K562 (cell line): ENCODE results near the gene ZSWIM4. TPM values are rescaled to one million over a fixed set of nuclear protein-coding genes. Genes with fewer than 3 reads are reported as not detected.

Experiments used
- ARID4B ChIP-seq: sonication (generic); formaldehyde crosslinking; IDR thresholded peaks from 2 replicates; pipeline ENCODE4 v1.8.0; 2022; ENCODE audit warnings: mild to moderate bottlenecking, missing genetic modification reagents
- BHLHE40 ChIP-seq: IDR thresholded peaks from 2 replicates; pipeline ENCODE4 v1.6.1; 2011; ENCODE audit warnings: low read length, improper control_type of control experiment
- BMI1 ChIP-seq: fragments of 150-350 bp; IDR thresholded peaks from 2 replicates; pipeline ENCODE4 v1.6.1; 2014; ENCODE audit warnings: low read length
- DPF2 ChIP-seq: fragments of 450-650 bp; IDR thresholded peaks from 2 replicates; pipeline ENCODE4 v1.6.1; 2016
- E2F6 ChIP-seq, 2 experiments: IDR thresholded peaks; 2 replicates each; pipeline ENCODE4 v1.6.1; 2011; ENCODE audit warnings: borderline replicate concordance in 1 of 2, control low read depth in 1 of 2, low read depth in 1 of 2, low read length in 1 of 2, mild to moderate bottlenecking in 1 of 2, mixed read lengths in 1 of 2, moderate library complexity in 1 of 2; ENCODE audit not compliant: insufficient read depth in 1 of 2, insufficient read length in 1 of 2, poor library complexity in 1 of 2, severe bottlenecking in 1 of 2; ENCODE audit errors: extremely low read depth in 1 of 2
- FOXJ2 ChIP-seq: fragments of 200-800 bp; sonication (Bioruptor generic); IDR thresholded peaks from 2 replicates; pipeline ENCODE4 v1.6.1; 2016; ENCODE audit warnings: missing genetic modification characterization, missing compliant biosample characterization
- FOXJ3 ChIP-seq: sonication (generic); formaldehyde crosslinking; IDR thresholded peaks from 2 replicates; pipeline ENCODE4 v1.4.0; 2020; ENCODE audit warnings: mild to moderate bottlenecking, missing genetic modification reagents
- GTF2B ChIP-seq: IDR thresholded peaks from 2 replicates; pipeline ENCODE4 v1.6.1; 2011; ENCODE audit not compliant: insufficient read length; ENCODE audit errors: extremely low read depth
- KDM4B ChIP-seq, 2 experiments: fragments of 450-650 bp in 1 of 2; sonication (generic) in 1 of 2; IDR thresholded peaks; 2 replicates each; pipeline ENCODE4 v1.6.1; 2016 to 2017; ENCODE audit warnings: borderline replicate concordance in 2 of 2, antibody characterized with exemption in 1 of 2, low read depth in 1 of 2, mild to moderate bottlenecking in 1 of 2
- KLF16 ChIP-seq: IDR thresholded peaks from 2 replicates; pipeline ENCODE4 v1.6.1; 2016; ENCODE audit warnings: antibody characterized with exemption
- MYNN ChIP-seq, 2 experiments: sonication (generic); formaldehyde crosslinking in 1 of 2; IDR thresholded peaks; 2 replicates each; pipeline versions ENCODE4 v1.5.0 to v1.6.1; 2016 to 2020; ENCODE audit warnings: antibody characterized with exemption in 1 of 2, missing genetic modification reagents in 1 of 2
- PML ChIP-seq: IDR thresholded peaks from 2 replicates; pipeline ENCODE4 v1.6.1; 2012; ENCODE audit warnings: low read length, inconsistent platforms
- POLR2AphosphoS5 ChIP-seq: IDR thresholded peaks from 2 replicates; pipeline ENCODE4 v1.6.1; 2011; ENCODE audit warnings: mild to moderate bottlenecking, low read depth, low read length, moderate library complexity; ENCODE audit not compliant: control insufficient read depth, insufficient read depth
- POLR3A ChIP-seq: IDR thresholded peaks from 2 replicates; pipeline ENCODE4 v1.6.1; 2011; ENCODE audit warnings: borderline replicate concordance, mild to moderate bottlenecking, moderate library complexity; ENCODE audit not compliant: insufficient read length, insufficient read depth; ENCODE audit errors: extremely low read depth
- TAF1 ChIP-seq: IDR thresholded peaks from 2 replicates; pipeline ENCODE4 v1.6.1; 2011; ENCODE audit warnings: mild to moderate bottlenecking, low read length, moderate library complexity; ENCODE audit not compliant: insufficient read depth, control insufficient read depth, severe bottlenecking; ENCODE audit errors: extremely low read depth
- THRAP3 ChIP-seq: fragments of 450-650 bp; IDR thresholded peaks from 2 replicates; pipeline ENCODE4 v1.6.1; 2016; ENCODE audit warnings: mild to moderate bottlenecking, inconsistent platforms, borderline replicate concordance
- ZFP1 ChIP-seq: fragments of 450-650 bp; formaldehyde crosslinking; IDR thresholded peaks from 2 replicates; pipeline ENCODE4 v1.4.0; 2020; ENCODE audit warnings: mild to moderate bottlenecking, mixed read lengths
- ZKSCAN1 ChIP-seq: fragments of 150-350 bp; IDR thresholded peaks from 2 replicates; pipeline ENCODE4 v1.6.1; 2016; ENCODE audit warnings: low read depth, low read length
- ZNF140 ChIP-seq: fragments of 250-450 bp; sonication (Bioruptor Pico); IDR thresholded peaks from 2 replicates; pipeline ENCODE4 v1.8.0; 2021; ENCODE audit warnings: moderate library complexity, mild to moderate bottlenecking, inconsistent platforms
- ZNF431 ChIP-seq: sonication (generic); formaldehyde crosslinking; IDR thresholded peaks from 2 replicates; pipeline ENCODE4 v1.8.0; 2022; ENCODE audit warnings: mild to moderate bottlenecking, missing genetic modification reagents
- ZNF445 ChIP-seq: fragments of 250-450 bp; sonication (Bioruptor Pico); IDR thresholded peaks from 2 replicates; pipeline ENCODE4 v1.4.0; 2020; ENCODE audit warnings: low read depth, mild to moderate bottlenecking, moderate library complexity
- polyA plus RNA-seq, 8 experiments: library from polyadenylated mRNA; depleted of rRNA in 4 of 8; stranded (reverse) in 5 of 8; unstranded in 3 of 8; fragments of >200 nt; fragmentation: Nextera tagmentation in 2 of 8; fragmentation: Illumina TruSeq in 1 of 8; extraction: Ambion mirVana in 2 of 8; extraction: Trizol in 1 of 8; gene quantifications; 2 replicates each; pipeline versions ENCODE4 v1.2.1 to v1.2.3, GENCODE V29; 2011 to 2014; ENCODE audit warnings: inconsistent platforms in 1 of 8, missing spikeins in 1 of 8
- total RNA-seq, 7 experiments: library from RNA; depleted of rRNA in 6 of 7; stranded (reverse); fragments of >200 nt in 6 of 7; fragmentation: Illumina TruSeq in 2 of 7; extraction: Trizol in 2 of 7; gene quantifications; 2 replicates each; pipeline versions ENCODE4 v1.2.1 to v1.2.3, GENCODE V29; 2011 to 2021; ENCODE audit warnings: low replicate concordance in 1 of 7

Gene ZSWIM4
- total and polyA plus RNA-seq, 9 of the 15 experiments (the other 6 are each of a cell fraction or from before 2014, with no cell fraction given): 0.25 to 3.7 (median 0.79) TPM; not detected in 2

GRCh38 chr19:13861714-13862531 lies 66.7 kb downstream of the ZSWIM4 start (continued):
- TF ChIP-seq E2F6 (IDR thresholded peaks at IDR 0.05; ENCODE audit: borderline replicate concordance in 1 of 2, extremely low read depth in 1 of 2, insufficient read depth in 1 of 2, insufficient read length in 1 of 2, low read depth in 1 of 2, low read length in 1 of 2, poor library complexity in 1 of 2, severe bottlenecking in 1 of 2): no peak
- no peak for TF ChIP-seq BMI1
- TF ChIP-seq KDM4B (IDR thresholded peaks at IDR 0.05; ENCODE audit: borderline replicate concordance in 2 of 2, low read depth in 1 of 2): no peak; a peak in 1 of 4 replicates
- TF ChIP-seq ZNF140 (CRISPR knock-in tag): no peak
- 0 out of 2 replicates have a peak, but pooled peaks have one; percentile 37 for TF ChIP-seq MYNN (IDR thresholded peaks at IDR 0.05)
- no peak for TF ChIP-seq MYNN (CRISPR knock-in tag; IDR thresholded peaks at IDR 0.05)
- no peak for TF ChIP-seq THRAP3
- 0 out of 2 replicates have a peak, but pooled peaks have one; percentile 27 for TF ChIP-seq ZKSCAN1
- no peak for TF ChIP-seq POLR3A
- peak; percentile 50 for TF ChIP-seq KLF16
- TF ChIP-seq PML: no peak; the same call in 1 of the 2 replicates
- no peak for TF ChIP-seq BHLHE40
- no peak for TF ChIP-seq GTF2B
- TF ChIP-seq ZNF445 (CRISPR knock-in tag): no peak
- TF ChIP-seq FOXJ3 (CRISPR knock-in tag): no peak
- TF ChIP-seq DPF2: peak; percentile 66
- 0 out of 2 replicates have a peak, but pooled peaks have one; percentile 24 for TF ChIP-seq POLR2AphosphoS5
- 0 out of 2 replicates have a peak, but pooled peaks have one; percentile 11 for TF ChIP-seq ARID4B
- no peak for TF ChIP-seq FOXJ2
- peak; percentile 63 for TF ChIP-seq TAF1
- no peak for TF ChIP-seq ZNF431
- no peak for TF ChIP-seq ZFP1 (CRISPR knock-in tag)
